GM18951 (cell line): Measurements from ENCODE around the gene MAPKBP1.

Experiments used
- POLR2A ChIP-seq: IDR thresholded peaks from 4 replicates; pipeline ENCODE4 v1.6.1; 2011; ENCODE audit warnings: mild to moderate bottlenecking; ENCODE audit not compliant: insufficient read length, insufficient read depth; ENCODE audit errors: extremely low read depth
- in situ Hi-C: fragments of 300-500 bp; cut with MboI; formaldehyde crosslinking; loops from one replicate; pipeline ENCODE4 v1.12.0; 2022; ENCODE audit warnings: low sequenced_read_pairs, mixed read lengths, inconsistent platforms; ENCODE audit not compliant: unreplicated experiment

MAPKBP1 gene

GRCh38 chr15:41791547-41791937 lies 17.3 kb downstream of the MAPKBP1 start:
- TF ChIP-seq POLR2A: no peak
- in situ Hi-C loops: no loop called here

DNA sequence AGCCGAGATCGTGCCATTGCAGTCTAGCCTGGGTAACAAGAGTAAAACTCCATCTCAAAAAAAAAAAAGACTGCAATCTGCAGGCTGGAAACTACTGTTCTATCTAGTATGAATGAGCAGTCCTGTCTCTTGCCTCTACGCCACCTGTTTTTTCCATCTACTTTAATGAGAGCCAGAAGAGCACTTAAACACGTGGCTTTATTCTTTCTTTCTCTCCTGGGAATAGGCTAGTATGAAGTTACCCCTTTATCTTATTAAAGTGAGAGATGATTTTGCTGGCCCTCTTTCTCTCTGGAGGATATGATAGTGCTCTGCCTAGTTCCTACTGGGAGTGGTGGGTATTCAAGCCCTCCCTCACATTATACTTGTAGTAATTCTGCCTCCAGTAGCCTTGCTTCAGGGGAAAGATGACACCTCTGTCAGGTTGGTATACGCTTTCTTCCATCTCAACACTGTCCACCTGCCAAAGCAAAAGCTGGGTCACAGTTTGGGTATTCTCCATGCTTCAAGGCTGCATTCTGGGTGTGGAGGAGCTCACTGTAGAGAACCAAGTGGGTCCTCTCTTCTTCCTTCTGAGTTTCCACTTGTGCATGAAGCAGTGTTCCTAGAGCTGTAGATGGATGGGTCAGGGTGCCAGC lies 17.8 kb downstream of the MAPKBP1 start:
- in situ Hi-C loops: no loop called here
- no peak for TF ChIP-seq POLR2A

- no peak for TF ChIP-seq POLR2A
- in situ Hi-C loops: no loop called here
Measured at GRCh38 chr15:41794081-41794480, 19.8 kb downstream of the MAPKBP1 start.

DNA sequence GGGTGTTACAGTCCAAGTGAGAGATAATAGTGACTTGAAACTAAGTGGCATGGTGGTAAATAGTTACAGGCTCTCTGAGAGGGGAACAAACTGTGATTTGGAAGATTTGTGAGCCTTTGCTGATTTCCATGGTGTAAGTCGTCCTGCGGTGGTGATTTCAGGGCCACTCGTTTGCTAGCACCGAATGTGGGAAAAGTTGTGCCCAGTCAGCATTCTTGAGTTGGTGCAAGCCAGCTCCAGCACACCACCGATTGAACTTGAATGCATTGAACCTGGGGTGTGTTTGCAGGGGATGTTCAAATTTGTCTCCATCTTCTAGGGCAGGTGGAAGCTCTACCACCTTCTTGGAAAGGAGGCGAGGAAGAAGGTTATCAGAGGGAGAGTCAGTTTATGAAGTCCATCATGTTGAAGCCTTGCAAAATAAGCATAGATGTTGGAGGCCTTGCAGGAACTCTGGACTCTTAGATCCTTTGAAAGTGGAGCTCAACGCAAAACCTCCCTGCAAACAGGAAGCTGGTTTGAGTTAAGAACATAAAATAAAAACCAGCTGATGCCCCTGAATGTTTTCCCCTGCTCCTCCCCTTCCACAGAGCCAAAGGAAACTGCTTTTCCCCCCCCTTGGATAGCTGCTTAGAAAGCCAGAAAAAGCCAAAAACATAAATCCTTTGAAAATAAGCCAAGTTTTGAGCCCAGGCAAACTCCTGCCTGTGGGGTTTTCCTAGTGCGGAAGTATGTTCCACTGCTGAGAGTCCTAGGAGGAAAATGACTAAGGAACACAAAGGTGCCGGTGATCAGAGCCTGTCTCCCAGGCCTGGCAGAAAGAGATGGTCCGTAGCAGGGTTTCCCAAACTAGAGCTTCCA lies 21.9 kb downstream of the MAPKBP1 start:
- no peak for TF ChIP-seq POLR2A
- in situ Hi-C loops: no loop called here

DNA sequence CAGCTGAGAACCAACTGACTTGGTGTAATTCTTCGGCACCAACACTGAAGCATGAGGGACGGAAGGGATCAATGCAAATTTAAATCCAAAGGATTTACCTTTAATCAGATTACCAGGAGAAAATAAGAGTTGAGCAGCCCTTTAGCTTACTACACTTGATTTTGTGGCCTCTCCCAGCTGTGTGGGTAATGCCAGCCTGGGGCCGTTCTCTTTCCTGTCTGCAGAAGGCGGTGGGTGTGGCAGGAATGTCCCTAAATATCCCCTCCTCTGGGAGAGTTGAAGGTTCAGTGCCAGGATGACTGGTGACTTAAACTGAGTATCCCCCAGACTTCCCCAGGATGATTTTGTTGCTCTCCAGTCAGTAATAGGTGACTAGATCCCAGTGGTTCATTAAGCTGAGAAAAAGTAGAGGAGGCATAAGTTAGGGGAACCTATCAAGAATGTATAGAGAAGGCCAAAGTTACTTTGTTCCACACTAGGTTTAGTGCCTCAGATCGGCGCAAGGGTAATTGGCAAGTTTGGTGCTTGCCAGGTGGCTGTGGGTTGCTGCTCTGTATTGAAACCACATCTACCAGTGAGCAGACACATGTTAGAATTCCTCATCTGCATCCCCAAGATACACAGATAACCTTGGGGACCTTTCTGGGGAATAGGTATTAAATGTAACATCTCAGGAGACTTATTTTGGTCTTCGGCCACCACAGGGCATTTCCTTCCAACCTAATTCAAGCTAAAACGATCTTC lies 23.1 kb downstream of the MAPKBP1 start:
- TF ChIP-seq POLR2A: no peak

GRCh38 chr15:41798607-41799487 lies 24.6 kb downstream of the MAPKBP1 start:
- TF ChIP-seq POLR2A: no peak
- in situ Hi-C loops: no loop called here

More for the DNA sequence above, 23.1 kb downstream of the MAPKBP1 start:
- in situ Hi-C loops: no loop called here

DNA sequence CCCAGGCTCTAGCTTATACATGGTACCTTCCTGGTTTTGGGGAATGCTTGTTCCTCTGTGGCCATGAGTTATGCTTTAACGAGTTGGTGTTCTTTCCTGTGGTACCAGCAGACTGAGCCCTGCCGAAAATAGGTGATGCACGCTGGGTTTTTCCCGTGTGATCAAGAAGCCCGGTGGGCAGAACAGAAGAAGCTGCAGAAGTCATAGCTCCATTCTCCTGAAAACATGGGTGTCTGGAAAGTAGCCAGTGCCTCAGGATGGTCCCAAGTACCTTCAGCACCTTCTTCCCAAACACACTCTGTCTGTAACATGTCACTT lies 25.2 kb downstream of the MAPKBP1 start:
- in situ Hi-C loops: no loop called here

DNA sequence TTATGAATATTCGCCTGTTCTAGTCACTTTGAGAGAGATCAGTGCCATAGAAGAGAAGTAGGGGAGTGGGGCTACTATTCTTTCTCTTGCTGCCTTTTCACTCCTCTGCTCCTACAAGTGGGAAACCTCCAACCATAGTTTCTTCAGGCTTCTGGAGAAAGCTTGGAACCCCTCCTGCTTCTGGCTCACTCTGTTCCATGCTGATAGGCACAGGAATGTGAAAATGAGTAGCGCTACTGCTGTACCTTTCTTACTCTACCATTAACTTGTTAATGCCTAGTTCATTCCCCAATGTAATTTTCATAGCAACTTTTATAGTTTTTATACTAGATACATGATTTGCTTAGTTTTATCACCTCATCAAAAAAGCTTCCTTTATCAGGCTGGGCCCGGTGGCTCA lies 26.9 kb downstream of the MAPKBP1 start:
- TF ChIP-seq POLR2A: no peak
- in situ Hi-C loops: no loop called here

More for the DNA sequence above, 25.2 kb downstream of the MAPKBP1 start:
- TF ChIP-seq POLR2A: no peak

GRCh38 chr15:41801850-41802455 lies 27.7 kb downstream of the MAPKBP1 start:
- in situ Hi-C loops: no loop called here
- TF ChIP-seq POLR2A: no peak

- TF ChIP-seq POLR2A: no peak
- in situ Hi-C loops: no loop called here
Measured at GRCh38 chr15:41804361-41804760, 30.1 kb downstream of the MAPKBP1 start.

DNA sequence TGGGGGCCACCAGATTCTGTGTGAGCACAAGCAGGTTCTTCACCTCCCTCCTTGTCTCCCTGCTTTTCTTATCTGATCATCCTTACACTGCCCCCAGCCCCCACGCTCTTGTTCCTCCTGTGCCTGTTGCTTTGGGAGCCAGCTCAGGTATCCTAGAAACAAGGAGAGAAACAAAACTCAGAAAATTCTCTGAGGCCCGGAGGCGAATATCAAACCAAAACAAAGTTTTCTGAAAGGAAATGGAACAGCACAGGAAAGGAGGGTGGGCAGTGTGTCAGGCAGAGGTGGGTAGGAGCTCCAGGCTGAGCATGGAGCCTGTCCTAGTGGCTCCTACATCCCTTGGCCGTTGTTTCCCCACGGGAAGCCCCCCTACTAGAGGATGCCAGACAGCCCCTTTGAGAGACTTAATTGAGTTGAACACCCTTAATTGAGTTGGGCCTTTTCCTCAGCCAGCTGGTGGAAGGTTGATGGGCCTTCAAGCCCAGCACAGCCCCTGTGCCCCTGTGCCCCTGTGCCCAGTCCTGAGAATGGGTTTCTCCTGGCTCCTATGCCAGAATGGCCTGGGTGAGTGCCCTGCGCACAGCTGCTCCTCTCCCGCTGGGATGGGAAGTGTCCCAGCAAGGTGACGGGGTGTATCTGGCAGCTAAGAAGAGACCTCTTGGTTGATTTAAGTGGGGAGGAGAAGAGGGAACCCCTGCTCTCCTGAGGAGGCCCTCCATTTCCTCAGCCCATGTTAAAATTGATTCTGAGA lies 30.8 kb downstream of the MAPKBP1 start:
- in situ Hi-C loops: no loop called here
- no peak for TF ChIP-seq POLR2A

DNA sequence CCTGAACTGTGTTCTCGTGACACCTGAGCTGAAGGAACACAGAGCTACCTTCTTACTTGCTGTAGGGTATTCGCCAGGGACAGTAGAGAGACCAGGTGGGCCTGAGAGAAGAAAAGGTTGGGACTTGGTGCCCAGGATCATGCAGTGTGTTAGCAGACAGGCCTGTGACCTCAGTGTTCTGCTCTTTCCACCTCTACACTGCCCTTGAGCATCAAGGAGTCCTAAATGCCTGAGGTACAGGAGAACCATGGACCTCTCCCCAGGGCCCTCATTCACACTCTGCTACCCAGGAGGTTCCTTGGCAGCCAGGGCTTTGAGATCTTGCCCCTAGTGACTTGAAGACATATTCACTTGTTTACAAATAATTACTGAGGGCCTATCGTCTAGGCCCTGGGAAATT lies 31.4 kb downstream of the MAPKBP1 start:
- in situ Hi-C loops: no loop called here
- no peak for TF ChIP-seq POLR2A
